Omental fat pad (tissue), 4 donors: ENCODE results near the gene ARL11. TPM values are rescaled to one million over a fixed set of nuclear protein-coding genes. Genes with fewer than 3 reads are reported as not detected.

Experiments
- ATAC-seq: fragments of 150-250 bp; one replicate; pipeline ENCODE4 v1.9.1; 2016; ENCODE audit warnings: mild to moderate bottlenecking, moderate library complexity; ENCODE audit not compliant: low FRiP score
- DNase-seq: peaks from one replicate; pipeline ENCODE4 v3.0.0-alpha.2; 2019; ENCODE audit warnings: low spot score
- CTCF ChIP-seq, 3 donors: fragments of 450-650 bp; IDR thresholded peaks; one replicate each; pipeline ENCODE4 v1.5.1; 2016 to 2017; ENCODE audit warnings: antibody characterized with exemption in 3 of 3, mild to moderate bottlenecking in 3 of 3, moderate library complexity in 2 of 3
- total RNA-seq, 4 donors: library from RNA; depleted of rRNA; stranded (reverse); fragments of >200 nt; gene quantifications; one replicate each; pipeline ENCODE4 v1.1.0, GENCODE V29; 2016

The ARL11 gene
- total RNA-seq, 4 donors from 2014 or later = 0.93 to 4.9 (median 1.6) TPM

- ATAC-seq (no peak), DNase-seq (no peak)
- TF ChIP-seq CTCF (IDR thresholded peaks at IDR 0.05) = no peak
Measured at GRCh38 chr13:49679246-49679645, 50.9 kb downstream of the ARL11 start.

- DNase-seq (no peak), ATAC-seq (no peak)
- TF ChIP-seq CTCF (IDR thresholded peaks at IDR 0.05) = no peak
Measured at GRCh38 chr13:49681842-49682435, 53.6 kb downstream of the ARL11 start.

Other genes with a start within 250 kb of the ARL11 start
- gene CAB39L, start 184.4 kb upstream of the ARL11 start, total RNA-seq = 10 to 100 TPM; 16.0 to 39.4 (median 25.7) TPM
- 1 to 10 TPM; 5.6 to 9.6 (median 6.6) TPM for gene SETDB2, start 184.2 kb upstream of the ARL11 start, total RNA-seq
- 10 to 100 TPM; 22.9 to 54.2 (median 26.9) TPM for gene PHF11, start 132.6 kb upstream of the ARL11 start, total RNA-seq
- gene RCBTB1, start 42.9 kb upstream of the ARL11 start, total RNA-seq = 10 to 100 TPM in 3 of 4 donors, 1 to 10 TPM in 1; 8.4 to 17.5 (median 11.1) TPM
- gene EBPL, start 63.0 kb downstream of the ARL11 start, total RNA-seq = 10 to 100 TPM; 36.1 to 51.7 (median 39.6) TPM
- 10 to 100 TPM; 25.1 to 31.8 (median 27.6) TPM for gene KPNA3, start 164.2 kb downstream of the ARL11 start, total RNA-seq